ENCODE results near the gene CEP126. TPM values are rescaled to one million over a fixed set of nuclear protein-coding genes. Genes with fewer than 3 reads are reported as not detected.

CEP126 gene
- total and polyA plus RNA-seq, 8 donors = 1.1 to 52.5 (median 2.2) TPM

GRCh38 chr11:101929294-101929915, 14.6 kb downstream of the CEP126 start:
- H3K9me3 ChIP-seq = no peaks in the 10 kb centered on the region
- no peak overlapping the region for H3K27ac ChIP-seq
- 83 to 89% (median 86%) methylated on average over 5 of the region's 5 CpGs for WGBS, 5 donors
- no peak for TF ChIP-seq POLR2AphosphoS5 (IDR thresholded peaks at IDR 0.05)
- TF ChIP-seq EP300 (IDR thresholded peaks at IDR 0.05) = no peak
- no peak for TF ChIP-seq POLR2A (IDR thresholded peaks at IDR 0.05)
- TF ChIP-seq CTCF (IDR thresholded peaks at IDR 0.05) = no peak
- no peaks in the 10 kb centered on the region for H3K27me3 ChIP-seq
- H3K36me3 ChIP-seq = no peaks in the 10 kb centered on the region
- no peaks in the 10 kb centered on the region for H3K4me1 ChIP-seq
- intact Hi-C loops (cut with DNase I; ENCODE audit: low total_unique reads) = no loop called here
- H3K4me3 ChIP-seq = no peak overlapping the region
- no peak for DNase-seq

- DNase-seq = no peak
- Histone ChIP-seq H3K27me3 (no peaks in the 10 kb centered on the region), H3K36me3 (no peaks in the 10 kb centered on the region), H3K27ac (no peak overlapping the region), H3K4me3 (no peak overlapping the region), H3K4me1 (no peaks in the 10 kb centered on the region), H3K9me3 (no peaks in the 10 kb centered on the region)
- TF ChIP-seq EP300 (IDR thresholded peaks at IDR 0.05) (no peak), POLR2AphosphoS5 (IDR thresholded peaks at IDR 0.05) (no peak), CTCF (IDR thresholded peaks at IDR 0.05) (no peak), POLR2A (IDR thresholded peaks at IDR 0.05) (no peak)
- intact Hi-C loops (cut with DNase I; ENCODE audit: low total_unique reads) = no loop called here
- WGBS, 5 donors = 69 to 90% (median 81%) methylated on average over 6 of the region's 6 CpGs
Observed at GRCh38 chr11:101931692-101932091, 16.9 kb downstream of the CEP126 start.

GRCh38 chr11:101940901-101941520, 26.2 kb downstream of the CEP126 start:
- Histone ChIP-seq H3K27me3 (no peaks in the 10 kb centered on the region), H3K4me3 (no peak overlapping the region), H3K27ac (no peak overlapping the region), H3K9me3 (no peaks in the 10 kb centered on the region), H3K36me3 (peaks cover 0 to 1% (median 0%) of the 10 kb centered on the region in 4 donors), H3K4me1 (no peaks in the 10 kb centered on the region)
- TF ChIP-seq POLR2A (IDR thresholded peaks at IDR 0.05) (no peak), POLR2AphosphoS5 (IDR thresholded peaks at IDR 0.05) (no peak), EP300 (IDR thresholded peaks at IDR 0.05) (no peak), CTCF (IDR thresholded peaks at IDR 0.05) (no peak)
- WGBS, 5 donors = 70 to 78% (median 75%) methylated on average over 3 of the region's 3 CpGs
- intact Hi-C loops (cut with DNase I; ENCODE audit: low total_unique reads) = no loop called here
- no peak for DNase-seq

- no peak overlapping the region for H3K4me3 ChIP-seq
- intact Hi-C loops (cut with DNase I; ENCODE audit: low total_unique reads) = no loop called here
- H3K9me3 ChIP-seq = no peaks in the 10 kb centered on the region
- H3K36me3 ChIP-seq = peaks cover 0 to 5% (median 0%) of the 10 kb centered on the region in 4 donors
- TF ChIP-seq POLR2AphosphoS5 (IDR thresholded peaks at IDR 0.05) = no peak
- TF ChIP-seq EP300 (IDR thresholded peaks at IDR 0.05) = no peak
- TF ChIP-seq CTCF (IDR thresholded peaks at IDR 0.05) = no peak
- no peak for TF ChIP-seq POLR2A (IDR thresholded peaks at IDR 0.05)
- peak in 1 of 2 donors; percentile 13 for DNase-seq
- 39 to 63% (median 55%) methylated on average over 2 of the region's 2 CpGs for WGBS, 5 donors
- H3K27me3 ChIP-seq = no peaks in the 10 kb centered on the region
- H3K27ac ChIP-seq = no peak overlapping the region
- H3K4me1 ChIP-seq = no peaks in the 10 kb centered on the region
Observed at GRCh38 chr11:101944923-101945322, 30.1 kb downstream of the CEP126 start.

Data from stomach (tissue), 9 donors.